Panc1 (cell line): ENCODE measurements around the gene KLF18. TPM values are rescaled to one million over a fixed set of nuclear protein-coding genes. Genes with fewer than 3 reads are reported as not detected.

Experiments used
- ATAC-seq: fragments of 200-7000 bp; cut with Tn5 transposase; 2 replicates; pipeline ENCODE4 v1.9.1; 2020; ENCODE audit warnings: mild to moderate bottlenecking, moderate library complexity
- BruUV-seq: library from RNA; stranded (reverse); fragments of 400-500 nt; replicated peaks from 2 replicates; lab custom pipeline; 2021; lab: Mats Ljungman, UMichigan
- CTCF ChIA-PET: fragments of 300-600 bp; sonication (Branson Sonifier 250); formaldehyde crosslinking; loops from one replicate; lab custom pipeline; 2022; ENCODE audit warnings: antibody characterized with exemption; lab: Charles Lee
- POLR2A ChIA-PET: fragments of 300-600 bp; sonication (Branson Sonifier 250); formaldehyde crosslinking; loops from one replicate; lab custom pipeline; 2022; ENCODE audit warnings: antibody characterized with exemption; lab: Charles Lee
- DNase-seq: peaks from one replicate; pipeline ENCODE4 v3.0.0-alpha.2; 2010; ENCODE audit warnings: low read depth, low spot score
- H3K27ac ChIP-seq: 2 replicates; pipeline ENCODE4 v1.5.1; 2011; ENCODE audit warnings: mild to moderate bottlenecking, low read length, inconsistent platforms
- H3K27me3 ChIP-seq: fragments of 200-500 bp; sonication (Bioruptor generic); 2 replicates; pipeline ENCODE4 v1.6.0; 2014; ENCODE audit warnings: low read length, inconsistent platforms; ENCODE audit not compliant: control insufficient read depth, insufficient read depth
- H3K36me3 ChIP-seq: fragments of 200-500 bp; sonication (Bioruptor generic); 2 replicates; pipeline ENCODE4 v1.5.1; 2014; ENCODE audit warnings: inconsistent platforms, mild to moderate bottlenecking, low read length, moderate library complexity; ENCODE audit not compliant: control insufficient read depth, insufficient read depth
- H3K4me1 ChIP-seq: 2 replicates; pipeline ENCODE4 v1.5.1; 2011; ENCODE audit warnings: inconsistent platforms, mild to moderate bottlenecking, low read length, moderate library complexity; ENCODE audit not compliant: control insufficient read depth, insufficient read depth
- H3K4me3 ChIP-seq, 2 experiments: 2 replicates each; pipeline ENCODE4 v1.5.1; 2011 to 2012; ENCODE audit warnings: low read depth in 2 of 2, low read length in 2 of 2, mild to moderate bottlenecking in 2 of 2, inconsistent platforms in 1 of 2, moderate library complexity in 1 of 2
- H3K9me3 ChIP-seq: fragments of 200-500 bp; sonication (Bioruptor generic); 2 replicates; pipeline ENCODE4 v1.5.1; 2014; ENCODE audit warnings: low read depth, mild to moderate bottlenecking, inconsistent platforms, low read length, moderate library complexity; ENCODE audit not compliant: control insufficient read depth, insufficient read depth
- CTCF ChIP-seq: fragments of 450-650 bp; IDR thresholded peaks from 2 replicates; pipeline ENCODE4 v1.5.1; 2017; ENCODE audit warnings: mild to moderate bottlenecking
- REST ChIP-seq, 2 experiments: IDR thresholded peaks; 2 replicates each; pipeline ENCODE4 v1.6.1; 2011 to 2012; ENCODE audit warnings: low read depth in 2 of 2, control low read depth in 1 of 2, low read length in 1 of 2, mild to moderate bottlenecking in 1 of 2, moderate library complexity in 1 of 2; ENCODE audit not compliant: insufficient read depth in 1 of 2
- SIN3A ChIP-seq: IDR thresholded peaks from 2 replicates; pipeline ENCODE4 v1.6.1; 2012; ENCODE audit warnings: low read depth, mild to moderate bottlenecking, low read length, moderate library complexity, borderline replicate concordance; ENCODE audit not compliant: insufficient read depth
- TCF7L2 ChIP-seq: IDR thresholded peaks from 2 replicates; pipeline ENCODE4 v1.6.1; 2011; ENCODE audit warnings: mild to moderate bottlenecking, low read depth, low read length, inconsistent platforms
- in situ Hi-C: cut with HindIII; loops from 2 replicates; pipeline ENCODE4 v1.10.0; 2016; ENCODE audit warnings: low sequenced_read_pairs, low pct_unique_long_range_greater_than_20kb
- intact Hi-C: fragments of 100-400 bp; cut with micrococcal nuclease; formaldehyde crosslinking; loops from one replicate; pipeline ENCODE4 v1.10.0; 2022; ENCODE audit not compliant: unreplicated experiment
- total RNA-seq: library from RNA; stranded (reverse); gene quantifications from one replicate; pipeline ENCODE4 v1.2.1, GENCODE V29; 2021; ENCODE audit not compliant: unreplicated experiment

The KLF18 gene
- total RNA-seq, 1 experiment from 2014 or later, result not detected

- H3K27ac ChIP-seq, result no peak overlapping the region
- DNase-seq, result no peak
- intact Hi-C loops (no loop called here), in situ Hi-C loops (no loop called here)
- H3K36me3 ChIP-seq, result no peaks in the 10 kb centered on the region
- H3K27me3 ChIP-seq, result no peaks in the 10 kb centered on the region
- no peak overlapping the region for H3K4me3 ChIP-seq
- CTCF ChIA-PET, result interaction anchor here (0.6 kb wide), 1 partner anchor 593 kb away, joined by 3 read pairs; no protein-coding TSS in a partner anchor
- no peak for ATAC-seq
- H3K9me3 ChIP-seq, result no peaks in the 10 kb centered on the region
- TF ChIP-seq REST (IDR thresholded peaks at IDR 0.05; ENCODE audit: insufficient read depth in 1 of 2, low read depth in 2 of 2, low read length in 1 of 2) (no peak), CTCF (no peak)
- POLR2A ChIA-PET, result no interaction called here
- no TSS peak for BruUV-seq
- H3K4me1 ChIP-seq, result no peaks in the 10 kb centered on the region
Measured at GRCh38 chr1:44138239-44138638, 3.2 kb downstream of the KLF18 start.

GRCh38 chr1:44135886-44136285 is 5.5 kb downstream of the KLF18 start:
- no peak overlapping the region for H3K4me3 ChIP-seq
- in situ Hi-C loops, result no loop called here
- no peaks in the 10 kb centered on the region for H3K36me3 ChIP-seq
- no peaks in the 10 kb centered on the region for H3K27me3 ChIP-seq
- intact Hi-C loops, result no loop called here
- no peaks in the 10 kb centered on the region for H3K9me3 ChIP-seq
- no TSS peak for BruUV-seq
- CTCF ChIA-PET, result no interaction called here
- no peaks in the 10 kb centered on the region for H3K4me1 ChIP-seq
- no peak for DNase-seq
- no peak overlapping the region for H3K27ac ChIP-seq
- POLR2A ChIA-PET, result interaction anchor here (0.6 kb wide), 1 partner anchor 193 kb away, joined by 3 read pairs; no protein-coding TSS in a partner anchor
- ATAC-seq, result no peak
- TF ChIP-seq SIN3A (no peak), REST (IDR thresholded peaks at IDR 0.05; ENCODE audit: insufficient read depth in 1 of 2, low read depth in 2 of 2, low read length in 1 of 2) (no peak), TCF7L2 (no peak), CTCF (no peak)
